Measurements from ENCODE around the gene CHRM5.

CHRM5 gene
- total RNA-seq, result 0 to 0.28 (median 0) reads per million in 9 experiments

- Mint-ChIP-seq H3K27me3 (no peaks in the 10 kb centered on the region), H3K36me3 (ENCODE audit: insufficient read depth) (no peaks in the 10 kb centered on the region), H3K27ac (no peak within 1 kb of the TSS), H3K9me3 (no peaks in the 10 kb centered on the region), H3K4me3 (no peak within 1 kb of the TSS), H3K4me1 (ENCODE audit: low read depth in 2 of 2) (peaks cover 1 to 4% of the 10 kb centered on the region in 2 donors)
- ATAC-seq (replicated peaks) (no peak), DNase-seq (no peak)
These were observed at the start of gene CHRM5 for GRCh38 chr15:33968224-33968623. Gene CHRM5, plus strand, starts transcription at chr15:33968497. Its CDS starts 94,221 bp downstream, at chr15:34062718.

GRCh38 chr15:33923446-33923845, 44.9 kb upstream of the CHRM5 start:
- ATAC-seq (replicated peaks) (no peak), DNase-seq (no peak)
- no peaks in the 10 kb centered on the region for H3K27me3 Mint-ChIP-seq
- H3K4me3 Mint-ChIP-seq, result no peak overlapping the region
- H3K9me3 Mint-ChIP-seq, result no peaks in the 10 kb centered on the region
- H3K36me3 Mint-ChIP-seq (ENCODE audit: insufficient read depth), result peaks cover 2% of the 10 kb centered on the region
- H3K27ac Mint-ChIP-seq, result no peak overlapping the region
- peaks cover 0 to 3% of the 10 kb centered on the region in 2 donors for H3K4me1 Mint-ChIP-seq (ENCODE audit: low read depth in 2 of 2)

GRCh38 chr15:33926260-33926659, 42.0 kb upstream of the CHRM5 start:
- ATAC-seq (replicated peaks) (no peak), DNase-seq (no peak)
- no peak overlapping the region for H3K4me3 Mint-ChIP-seq
- peaks cover 0 to 3% of the 10 kb centered on the region in 2 donors for H3K4me1 Mint-ChIP-seq (ENCODE audit: low read depth in 2 of 2)
- no peaks in the 10 kb centered on the region for H3K36me3 Mint-ChIP-seq (ENCODE audit: insufficient read depth)
- H3K9me3 Mint-ChIP-seq, result no peaks in the 10 kb centered on the region
- no peak overlapping the region for H3K27ac Mint-ChIP-seq
- H3K27me3 Mint-ChIP-seq, result no peaks in the 10 kb centered on the region

DNA sequence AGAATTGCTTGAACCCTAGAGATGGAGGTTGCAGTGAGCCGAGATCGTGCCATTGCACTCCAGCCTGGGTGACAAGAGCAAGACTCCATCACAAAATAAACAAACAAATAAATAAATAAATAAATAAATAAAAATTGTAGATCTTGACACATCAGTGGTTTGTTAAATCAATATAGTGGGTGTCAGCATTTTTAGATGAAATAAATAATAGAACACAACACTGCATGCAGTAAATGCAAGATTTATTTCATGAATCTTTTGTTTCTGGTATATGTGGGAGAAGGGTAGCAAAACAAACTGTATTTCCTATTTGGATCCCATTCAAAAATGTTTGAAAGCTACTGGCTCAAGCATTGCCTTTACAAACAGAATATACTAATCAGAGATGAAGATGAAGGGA, 35.6 kb upstream of the CHRM5 start:
- H3K27me3 Mint-ChIP-seq, result no peaks in the 10 kb centered on the region
- peaks cover 1 to 6% of the 10 kb centered on the region in 2 donors for H3K4me1 Mint-ChIP-seq (ENCODE audit: low read depth in 2 of 2)
- ATAC-seq (replicated peaks), result no peak
- no peaks in the 10 kb centered on the region for H3K9me3 Mint-ChIP-seq
- H3K27ac Mint-ChIP-seq, result no peak overlapping the region
- DNase-seq, result no peak
- H3K4me3 Mint-ChIP-seq, result no peak overlapping the region
- no peaks in the 10 kb centered on the region for H3K36me3 Mint-ChIP-seq (ENCODE audit: insufficient read depth)

- H3K4me3 Mint-ChIP-seq, result no peak overlapping the region
- H3K9me3 Mint-ChIP-seq, result no peaks in the 10 kb centered on the region
- DNase-seq (no peak), ATAC-seq (replicated peaks) (no peak)
- H3K27me3 Mint-ChIP-seq, result no peaks in the 10 kb centered on the region
- no peaks in the 10 kb centered on the region for H3K36me3 Mint-ChIP-seq (ENCODE audit: insufficient read depth)
- peaks cover 1 to 6% of the 10 kb centered on the region in 2 donors for H3K4me1 Mint-ChIP-seq (ENCODE audit: low read depth in 2 of 2)
- H3K27ac Mint-ChIP-seq, result no peak overlapping the region
These were observed 33.9 kb upstream of the CHRM5 start for GRCh38 chr15:33934396-33934795.

DNA sequence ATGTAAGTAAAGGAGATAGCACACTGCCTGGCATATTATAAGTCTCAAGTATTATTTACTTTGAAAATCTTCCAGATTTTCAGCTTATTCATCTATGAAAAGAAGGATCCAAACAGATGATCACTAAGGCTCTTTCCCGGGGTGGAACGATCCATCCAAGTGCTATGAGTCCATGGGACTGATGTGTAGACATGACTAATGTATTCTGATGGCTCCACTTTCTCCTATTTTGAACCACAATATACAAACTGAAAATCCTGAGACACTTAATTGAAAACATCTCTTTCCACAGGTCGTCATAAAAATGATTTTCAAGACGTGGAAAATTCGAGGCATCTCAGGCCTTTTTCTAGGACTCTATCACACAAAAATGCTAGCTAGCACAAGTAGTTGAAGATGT, 33.4 kb upstream of the CHRM5 start:
- Mint-ChIP-seq H3K27me3 (no peaks in the 10 kb centered on the region), H3K36me3 (ENCODE audit: insufficient read depth) (no peaks in the 10 kb centered on the region), H3K4me1 (ENCODE audit: low read depth in 2 of 2) (peaks cover 1 to 6% of the 10 kb centered on the region in 2 donors), H3K9me3 (no peaks in the 10 kb centered on the region), H3K27ac (no peak overlapping the region), H3K4me3 (no peak overlapping the region)
- ATAC-seq (replicated peaks) (no peak), DNase-seq (no peak)

GRCh38 chr15:33941279-33942063, 26.8 kb upstream of the CHRM5 start:
- ATAC-seq (replicated peaks) (no peak), DNase-seq (no peak)
- no peaks in the 10 kb centered on the region for H3K27me3 Mint-ChIP-seq
- H3K36me3 Mint-ChIP-seq (ENCODE audit: insufficient read depth), result peaks cover 3% of the 10 kb centered on the region
- H3K4me1 Mint-ChIP-seq (ENCODE audit: low read depth in 2 of 2), result peaks cover 2 to 3% of the 10 kb centered on the region in 2 donors
- no peak overlapping the region for H3K4me3 Mint-ChIP-seq
- peak overlapping the region in 1 of 2 donors; percentile 38 for H3K27ac Mint-ChIP-seq
- no peaks in the 10 kb centered on the region for H3K9me3 Mint-ChIP-seq

- Mint-ChIP-seq H3K4me3 (no peak overlapping the region), H3K27ac (no peak overlapping the region), H3K27me3 (no peaks in the 10 kb centered on the region), H3K36me3 (ENCODE audit: insufficient read depth) (no peaks in the 10 kb centered on the region), H3K9me3 (no peaks in the 10 kb centered on the region), H3K4me1 (ENCODE audit: low read depth in 2 of 2) (peaks cover 3 to 6% of the 10 kb centered on the region in 2 donors)
- ATAC-seq (replicated peaks), result no peak
- no peak for DNase-seq
These were observed 22.1 kb upstream of the CHRM5 start for GRCh38 chr15:33946152-33946551.

DNA sequence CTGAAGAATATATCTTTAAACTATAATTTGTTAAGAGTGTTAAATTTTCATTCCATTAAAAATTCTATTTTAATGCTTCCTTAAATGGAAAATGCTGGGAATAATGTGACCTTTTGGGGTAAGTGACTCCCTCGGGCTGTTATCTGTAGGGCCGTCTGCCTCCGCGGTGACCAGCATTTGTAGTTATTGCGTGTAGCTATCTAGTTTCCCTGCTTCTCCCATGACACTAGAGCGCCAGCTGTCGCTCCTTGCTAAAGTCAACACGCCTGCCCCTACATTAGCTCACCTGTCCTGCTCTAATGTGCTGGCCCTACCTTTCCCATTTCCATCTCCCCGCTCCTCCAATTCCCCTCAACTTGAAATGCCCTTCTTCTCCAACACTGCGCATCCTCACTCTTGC, 12.4 kb upstream of the CHRM5 start:
- H3K4me3 Mint-ChIP-seq, result no peak overlapping the region
- peaks cover 0 to 2% of the 10 kb centered on the region in 2 donors for H3K4me1 Mint-ChIP-seq (ENCODE audit: low read depth in 2 of 2)
- DNase-seq (no peak), ATAC-seq (replicated peaks) (no peak)
- H3K27me3 Mint-ChIP-seq, result no peaks in the 10 kb centered on the region
- no peak overlapping the region for H3K27ac Mint-ChIP-seq
- H3K9me3 Mint-ChIP-seq, result no peaks in the 10 kb centered on the region
- no peaks in the 10 kb centered on the region for H3K36me3 Mint-ChIP-seq (ENCODE audit: insufficient read depth)

DNA sequence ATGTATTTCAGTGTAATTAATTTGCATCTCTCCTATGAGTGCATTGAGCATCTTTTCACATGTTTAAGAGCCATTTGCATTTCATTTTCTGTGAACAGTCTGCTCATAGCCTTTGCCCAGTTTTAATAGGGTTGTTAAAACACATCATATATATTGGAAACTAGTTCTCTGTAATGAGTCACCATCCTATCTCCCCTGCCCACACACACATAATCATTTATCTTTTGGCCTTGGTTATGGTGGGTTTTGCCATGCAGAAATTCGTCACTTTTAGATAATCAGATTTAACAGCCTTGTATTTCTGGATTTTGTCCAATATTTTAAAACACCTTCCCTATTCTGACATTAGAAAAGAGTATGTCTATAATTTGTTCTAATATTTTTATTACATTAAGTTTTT, 11.9 kb upstream of the CHRM5 start:
- no peaks in the 10 kb centered on the region for H3K9me3 Mint-ChIP-seq

DNA sequence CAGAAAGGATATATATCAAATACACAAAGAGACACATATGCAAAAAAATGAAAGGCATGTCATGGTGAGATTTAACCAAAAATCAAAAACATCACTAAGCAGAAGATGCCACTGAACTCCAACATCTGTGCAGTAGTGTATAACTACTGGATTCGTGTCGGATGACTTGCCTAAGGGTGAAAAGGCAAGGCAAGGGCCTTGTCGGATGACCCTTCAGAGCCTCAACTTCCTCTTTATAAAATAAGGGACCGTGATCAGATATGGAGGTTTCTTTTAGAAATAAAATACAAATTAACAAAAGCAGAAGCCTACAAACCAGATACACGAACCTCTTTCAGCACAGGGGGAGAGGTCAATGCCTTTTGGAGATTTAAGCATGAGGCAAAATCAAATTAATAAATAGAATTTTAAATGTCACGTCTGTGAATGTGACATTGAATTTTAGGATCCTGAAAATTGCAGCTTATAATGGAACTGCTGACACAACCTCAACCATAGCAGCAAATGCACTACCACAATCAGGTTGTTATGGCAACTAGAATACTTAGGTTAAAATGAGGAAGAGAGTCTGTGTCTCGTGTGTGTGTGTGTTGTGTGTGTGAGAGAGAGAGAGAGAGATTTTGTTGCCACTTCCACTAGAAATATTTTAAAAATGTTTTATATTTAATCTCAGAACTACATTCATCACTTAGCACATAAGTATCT, 8.3 kb upstream of the CHRM5 start:
- H3K4me1 Mint-ChIP-seq (ENCODE audit: low read depth in 2 of 2), result peaks cover 3 to 4% of the 10 kb centered on the region in 2 donors
- H3K36me3 Mint-ChIP-seq (ENCODE audit: insufficient read depth), result no peaks in the 10 kb centered on the region
- no peaks in the 10 kb centered on the region for H3K27me3 Mint-ChIP-seq
- DNase-seq, result no peak
- no peak for ATAC-seq (replicated peaks)
- no peak overlapping the region for H3K27ac Mint-ChIP-seq
- no peaks in the 10 kb centered on the region for H3K9me3 Mint-ChIP-seq
- H3K4me3 Mint-ChIP-seq, result no peak overlapping the region

More for the DNA sequence above, 11.9 kb upstream of the CHRM5 start:
- ATAC-seq (replicated peaks), result no peak
- H3K27me3 Mint-ChIP-seq, result no peaks in the 10 kb centered on the region
- peaks cover 0 to 2% of the 10 kb centered on the region in 2 donors for H3K4me1 Mint-ChIP-seq (ENCODE audit: low read depth in 2 of 2)
- no peaks in the 10 kb centered on the region for H3K36me3 Mint-ChIP-seq (ENCODE audit: insufficient read depth)
- no peak overlapping the region for H3K4me3 Mint-ChIP-seq
- H3K27ac Mint-ChIP-seq, result no peak overlapping the region
- no peak for DNase-seq

DNA sequence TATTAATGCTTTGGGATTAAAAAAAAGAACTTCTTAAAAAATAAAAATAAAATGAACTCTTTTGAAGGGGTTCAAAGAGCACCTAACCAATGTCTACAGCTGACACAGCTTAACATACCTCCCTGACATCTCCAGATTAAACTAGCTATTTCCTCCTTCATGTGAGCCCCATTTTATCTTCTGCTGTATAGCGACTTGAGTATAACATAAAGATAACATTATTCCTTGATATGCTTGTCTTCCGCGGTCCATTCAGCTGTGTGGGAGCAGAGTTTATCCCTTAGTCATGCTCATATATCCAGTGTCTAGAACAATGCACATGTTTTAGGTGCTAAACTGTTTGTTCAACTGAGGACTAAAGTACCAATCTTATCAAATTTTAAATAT, 7.8 kb upstream of the CHRM5 start:
- Mint-ChIP-seq H3K36me3 (ENCODE audit: insufficient read depth) (no peaks in the 10 kb centered on the region), H3K9me3 (no peaks in the 10 kb centered on the region), H3K27ac (no peak overlapping the region), H3K4me1 (ENCODE audit: low read depth in 2 of 2) (peaks cover 3 to 4% of the 10 kb centered on the region in 2 donors), H3K27me3 (no peaks in the 10 kb centered on the region), H3K4me3 (no peak overlapping the region)
- DNase-seq (no peak), ATAC-seq (replicated peaks) (no peak)

DNA sequence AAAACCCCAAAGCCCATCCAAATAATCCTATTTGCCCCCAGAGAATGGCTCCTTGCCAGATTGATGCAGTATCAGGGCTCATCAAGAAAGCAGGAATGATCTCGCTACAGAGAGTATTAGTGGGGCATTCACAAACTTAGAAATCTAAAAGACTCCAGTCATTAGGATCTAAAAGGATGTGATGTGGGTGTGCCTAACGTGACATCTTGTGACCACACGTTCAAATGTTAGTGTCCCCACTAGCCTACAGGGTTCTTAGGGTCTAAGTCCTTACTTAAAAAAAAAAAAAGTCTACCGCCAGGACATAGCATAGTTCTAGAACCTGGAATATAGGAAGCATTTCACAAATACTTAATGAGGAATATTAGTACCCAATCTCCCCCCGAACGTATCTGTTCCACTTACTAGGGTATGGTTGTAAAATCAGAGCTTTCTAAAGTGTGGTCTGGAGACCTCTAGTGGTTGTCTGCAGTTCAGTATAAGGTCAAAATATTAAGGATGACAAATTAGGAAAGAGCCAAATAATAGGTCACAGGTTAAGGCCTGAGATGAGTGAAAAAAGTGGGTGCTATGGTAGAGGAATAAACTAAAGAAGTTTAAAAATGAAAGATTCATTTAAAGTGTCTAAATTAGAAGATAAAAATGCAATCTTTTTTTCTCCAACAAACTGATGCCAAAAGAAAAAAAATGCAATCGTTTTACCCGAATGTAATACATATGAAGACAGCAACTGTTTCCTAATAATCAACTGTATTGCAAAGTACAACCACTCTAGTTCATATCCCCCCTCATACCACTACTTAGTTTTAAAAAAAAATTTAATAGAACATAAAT, 4.2 kb upstream of the CHRM5 start:
- no peaks in the 10 kb centered on the region for H3K36me3 Mint-ChIP-seq (ENCODE audit: insufficient read depth)
- ATAC-seq (replicated peaks) (no peak), DNase-seq (no peak)
- no peak overlapping the region for H3K27ac Mint-ChIP-seq
- H3K4me1 Mint-ChIP-seq (ENCODE audit: low read depth in 2 of 2), result peaks cover 3 to 4% of the 10 kb centered on the region in 2 donors
- no peak overlapping the region for H3K4me3 Mint-ChIP-seq
- H3K27me3 Mint-ChIP-seq, result no peaks in the 10 kb centered on the region
- no peaks in the 10 kb centered on the region for H3K9me3 Mint-ChIP-seq
